ENCODE results near the gene DCUN1D2. TPM values are rescaled to one million over a fixed set of nuclear protein-coding genes. Genes with fewer than 3 reads are reported as not detected.

DCUN1D2 gene
- total RNA-seq, 4 donors from 2014 or later = 45.1 to 63.6 (median 56.0) TPM

DNA sequence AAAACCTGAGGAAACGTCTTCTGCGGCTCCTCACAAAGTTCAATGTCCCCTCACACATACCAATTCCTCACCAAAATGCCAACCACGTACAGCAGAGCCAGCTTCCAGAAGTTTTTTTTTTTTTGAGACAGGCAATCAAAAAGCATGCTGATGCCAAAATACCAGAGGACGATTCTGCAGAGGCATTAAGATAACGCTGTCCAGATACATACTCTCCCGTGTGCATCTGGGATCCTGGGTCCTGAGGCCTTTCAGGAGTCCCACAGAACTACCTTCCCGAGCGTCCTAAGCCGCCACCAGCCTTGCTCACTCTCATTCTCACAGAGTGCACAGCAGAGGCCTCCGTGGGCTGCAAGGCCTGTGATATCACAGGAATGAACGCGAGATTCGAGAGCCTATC, 5.0 kb downstream of the DCUN1D2 start:
- Histone ChIP-seq H3K4me3 (no peak overlapping the region), H3K9me3 (no peaks in the 10 kb centered on the region), H3K27ac (peak overlapping the region; percentile 89 to 94 (median 92)), H3K4me1 (peaks cover 76 to 79% of the 10 kb centered on the region in 2 donors), H3K36me3 (no peaks in the 10 kb centered on the region), H3K27me3 (no peaks in the 10 kb centered on the region)
- no peak for DNase-seq
- in situ Hi-C loops (cut with MboI; ENCODE audit: low sequenced_read_pairs in 4 of 4) (no loop called here), intact Hi-C loops (cut with DNase I; ENCODE audit: low total_unique reads) (no loop called here)
- no peak for TF ChIP-seq POLR2A (IDR thresholded peaks at IDR 0.05)
- TF ChIP-seq, protein P1, sequence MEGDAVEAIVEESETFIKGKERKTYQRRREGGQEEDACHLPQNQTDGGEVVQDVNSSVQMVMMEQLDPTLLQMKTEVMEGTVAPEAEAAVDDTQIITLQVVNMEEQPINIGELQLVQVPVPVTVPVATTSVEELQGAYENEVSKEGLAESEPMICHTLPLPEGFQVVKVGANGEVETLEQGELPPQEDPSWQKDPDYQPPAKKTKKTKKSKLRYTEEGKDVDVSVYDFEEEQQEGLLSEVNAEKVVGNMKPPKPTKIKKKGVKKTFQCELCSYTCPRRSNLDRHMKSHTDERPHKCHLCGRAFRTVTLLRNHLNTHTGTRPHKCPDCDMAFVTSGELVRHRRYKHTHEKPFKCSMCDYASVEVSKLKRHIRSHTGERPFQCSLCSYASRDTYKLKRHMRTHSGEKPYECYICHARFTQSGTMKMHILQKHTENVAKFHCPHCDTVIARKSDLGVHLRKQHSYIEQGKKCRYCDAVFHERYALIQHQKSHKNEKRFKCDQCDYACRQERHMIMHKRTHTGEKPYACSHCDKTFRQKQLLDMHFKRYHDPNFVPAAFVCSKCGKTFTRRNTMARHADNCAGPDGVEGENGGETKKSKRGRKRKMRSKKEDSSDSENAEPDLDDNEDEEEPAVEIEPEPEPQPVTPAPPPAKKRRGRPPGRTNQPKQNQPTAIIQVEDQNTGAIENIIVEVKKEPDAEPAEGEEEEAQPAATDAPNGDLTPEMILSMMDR (IDR thresholded peaks at IDR 0.05 in 4 of 5, conservative IDR thresholded peaks at IDR 0.05 in 1 of 5) = no peak
- ATAC-seq = no peak

GRCh38 chr13:113483504-113484293, 6.8 kb downstream of the DCUN1D2 start:
- Histone ChIP-seq H3K4me3 (no peak overlapping the region), H3K36me3 (peaks cover 0 to 11% of the 10 kb centered on the region in 2 donors), H3K27me3 (no peaks in the 10 kb centered on the region), H3K4me1 (peaks cover 64 to 66% of the 10 kb centered on the region in 2 donors), H3K9me3 (no peaks in the 10 kb centered on the region), H3K27ac (peak overlapping the region; percentile 89 to 94 (median 92))
- DNase-seq (no peak), ATAC-seq (no peak)
- in situ Hi-C loops (cut with MboI; ENCODE audit: low sequenced_read_pairs in 4 of 4) = no loop called here
- intact Hi-C loops (cut with DNase I; ENCODE audit: low total_unique reads) = no loop called here
- TF ChIP-seq, protein P1 (IDR thresholded peaks at IDR 0.05 in 4 of 5, conservative IDR thresholded peaks at IDR 0.05 in 1 of 5) = no peak
- no peak for TF ChIP-seq POLR2A (IDR thresholded peaks at IDR 0.05)

- H3K27ac ChIP-seq = peak overlapping the region; percentile 35 to 94 (median 90)
- peaks cover 0 to 11% of the 10 kb centered on the region in 2 donors for H3K36me3 ChIP-seq
- intact Hi-C loops (cut with DNase I; ENCODE audit: low total_unique reads) (no loop called here), in situ Hi-C loops (cut with MboI; ENCODE audit: low sequenced_read_pairs in 4 of 4) (no loop called here)
- TF ChIP-seq, protein P1 (IDR thresholded peaks at IDR 0.05 in 4 of 5, conservative IDR thresholded peaks at IDR 0.05 in 1 of 5) = no peak
- TF ChIP-seq POLR2A (IDR thresholded peaks at IDR 0.05) = no peak
- H3K27me3 ChIP-seq = no peaks in the 10 kb centered on the region
- no peak overlapping the region for H3K4me3 ChIP-seq
- peaks cover 57 to 60% of the 10 kb centered on the region in 2 donors for H3K4me1 ChIP-seq
- H3K9me3 ChIP-seq = no peaks in the 10 kb centered on the region
- ATAC-seq (no peak), DNase-seq (no peak)
These were observed 7.4 kb downstream of the DCUN1D2 start for GRCh38 chr13:113483081-113483480.

DNA sequence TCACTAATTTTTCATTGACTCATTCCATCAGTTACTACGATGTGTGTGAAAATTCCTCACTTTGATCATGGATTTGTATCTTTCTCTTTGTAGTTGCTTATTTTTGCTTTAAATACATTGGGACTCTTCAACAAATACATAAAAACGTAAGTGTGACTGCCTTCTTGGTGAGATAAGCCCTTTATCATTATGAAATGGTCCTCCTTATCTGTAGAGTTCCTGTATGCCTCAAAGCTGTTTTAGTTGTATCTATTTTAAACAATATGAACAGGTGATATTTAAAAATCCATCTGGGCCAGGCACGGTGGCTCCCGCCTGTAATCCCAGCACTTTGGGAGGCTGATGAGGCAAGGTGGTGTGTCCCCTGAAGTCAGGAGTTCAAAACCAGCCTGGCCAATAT, 11.3 kb downstream of the DCUN1D2 start:
- H3K27me3 ChIP-seq = no peaks in the 10 kb centered on the region
- no peak overlapping the region for H3K4me3 ChIP-seq
- ATAC-seq = no peak
- DNase-seq = no peak
- no peaks in the 10 kb centered on the region for H3K9me3 ChIP-seq
- intact Hi-C loops (cut with DNase I; ENCODE audit: low total_unique reads) (no loop called here), in situ Hi-C loops (cut with MboI; ENCODE audit: low sequenced_read_pairs in 4 of 4) (no loop called here)
- TF ChIP-seq, protein P1 (IDR thresholded peaks at IDR 0.05 in 4 of 5, conservative IDR thresholded peaks at IDR 0.05 in 1 of 5) = no peak
- no peak for TF ChIP-seq POLR2A (IDR thresholded peaks at IDR 0.05)
- H3K4me1 ChIP-seq = peaks cover 20 to 22% of the 10 kb centered on the region in 2 donors
- no peak overlapping the region for H3K27ac ChIP-seq
- H3K36me3 ChIP-seq = peaks cover 0 to 37% of the 10 kb centered on the region in 2 donors
